GM21529 (cell line): ENCODE data around the gene OXLD1.

ENCODE experiments used
- ATAC-seq: cut with Tn5 transposase; IDR thresholded peaks from one replicate; pipeline ENCODE4 v1.9.1; 2021; ENCODE audit not compliant: unreplicated experiment

OXLD1 gene

GRCh38 chr17:81655378-81656117 is 10.9 kb downstream of the OXLD1 start:
- no peak for ATAC-seq

- no peak for ATAC-seq
These were observed 13.3 kb downstream of the OXLD1 start for GRCh38 chr17:81652906-81653771.

- no peak for ATAC-seq
These were observed 14.7 kb downstream of the OXLD1 start for GRCh38 chr17:81651692-81652091.

- ATAC-seq = no peak
These were observed 15.5 kb downstream of the OXLD1 start for GRCh38 chr17:81650951-81651350.

GRCh38 chr17:81648707-81649085 is 17.7 kb downstream of the OXLD1 start:
- no peak for ATAC-seq

GRCh38 chr17:81648013-81648706 is 18.2 kb downstream of the OXLD1 start:
- no peak for ATAC-seq

GRCh38 chr17:81647640-81648012 is 18.8 kb downstream of the OXLD1 start:
- ATAC-seq = no peak

- no peak for ATAC-seq
These were observed 19.4 kb downstream of the OXLD1 start for GRCh38 chr17:81646869-81647600.

- no peak for ATAC-seq
These were observed 21.1 kb downstream of the OXLD1 start for GRCh38 chr17:81644976-81645952.

- no peak for ATAC-seq
These were observed 21.9 kb downstream of the OXLD1 start for GRCh38 chr17:81644496-81644895.

GRCh38 chr17:81641825-81642489 is 24.4 kb downstream of the OXLD1 start:
- ATAC-seq = no peak

- ATAC-seq = no peak
These were observed 26.4 kb downstream of the OXLD1 start for GRCh38 chr17:81640011-81640410.

- ATAC-seq = no peak
These were observed 27.7 kb downstream of the OXLD1 start for GRCh38 chr17:81638683-81639082.

GRCh38 chr17:81636505-81637288 is 29.7 kb downstream of the OXLD1 start, which contains the start of the genes NPLOC4 and TSPAN10:
TSS of gene NPLOC4 (minus strand) at chr17:81637112. CDS start at chr17:81636930, 182 bp downstream.
TSS of gene TSPAN10 (plus strand) at chr17:81637196. CDS start at chr17:81642413, 5,217 bp downstream.
- peak; percentile 76 for ATAC-seq

- no peak for ATAC-seq
These were observed 30.4 kb downstream of the OXLD1 start for GRCh38 chr17:81635973-81636504.

GRCh38 chr17:81635431-81635830 is 31.0 kb downstream of the OXLD1 start:
- ATAC-seq = no peak

GRCh38 chr17:81631482-81631881 is 34.9 kb downstream of the OXLD1 start:
- ATAC-seq = no peak

GRCh38 chr17:81630274-81630673 is 36.1 kb downstream of the OXLD1 start:
- no peak for ATAC-seq
